A549 (cell line): ENCODE results near the gene ZNF844. TPM values are rescaled to one million over a fixed set of nuclear protein-coding genes. Genes with fewer than 3 reads are reported as not detected.
"Not testable (repeated sequence)": the region's sequence is repeated elsewhere in the genome, so short reads cannot be mapped to it uniquely, and the experiment has no call there.

Source experiments
- ATAC-seq, 2 experiments: fragments of 200-7000 bp in 1 of 2; fragments of >200 bp in 1 of 2; cut with Nextera tagmentation in 1 of 2; cut with Tn5 transposase in 1 of 2; 3 replicates each; pipeline versions ENCODE4 v1.8.0 to v1.9.1; 2018 to 2020; ENCODE audit warnings: mild to moderate bottlenecking in 1 of 2, moderate library complexity in 1 of 2
- CTCF ChIA-PET: fragments of 300-600 bp; sonication (Branson Sonifier 250); formaldehyde crosslinking; extraction: SDS; loops from one replicate; lab custom pipeline; 2021; ENCODE audit warnings: antibody characterized with exemption, inconsistent platforms; lab: Yijun Ruan, JAX
- POLR2A ChIA-PET: fragments of 350-600 bp; formaldehyde crosslinking; extraction: SDS; loops from one replicate; lab custom pipeline; 2021; ENCODE audit warnings: antibody characterized with exemption, inconsistent platforms; lab: Yijun Ruan, JAX
- DNase-seq, 2 experiments: peaks; one replicate each; pipeline versions ENCODE4 v3.0.0 to v3.0.0-alpha.2; 2011 to 2016; ENCODE audit warnings: low read depth in 1 of 2, low spot score in 1 of 2
- FAIRE-seq: peaks from 2 replicates; lab custom pipeline; 2011; peaks lifted over from hg19 to GRCh38; lab: Jason Lieb, UNC
- H3K27ac ChIP-seq, 2 experiments: fragments of >200 bp; sonication (Bioruptor Twin); formaldehyde crosslinking; 3 replicates each; pipeline ENCODE4 v1.5.1; 2016 to 2017
- H3K4me1 ChIP-seq: fragments of >200 bp; sonication (Bioruptor Twin); formaldehyde crosslinking; 3 replicates; pipeline ENCODE4 v1.6.1; 2016
- H3K4me2 ChIP-seq: fragments of >200 bp; sonication (Bioruptor Twin); formaldehyde crosslinking; 3 replicates; pipeline ENCODE4 v1.6.1; 2016
- H3K4me3 ChIP-seq: fragments of >200 bp; sonication (Bioruptor Twin); formaldehyde crosslinking; 3 replicates; pipeline ENCODE4 v1.5.1; 2016
- H3K9me3 ChIP-seq: fragments of >200 bp; sonication (Bioruptor Twin); formaldehyde crosslinking; 3 replicates; pipeline ENCODE4 v1.6.1; 2016
- ATOH8 ChIP-seq: fragments of 250-450 bp; sonication (Bioruptor Pico); IDR thresholded peaks from 2 replicates; pipeline ENCODE4 v1.5.0; 2020; ENCODE audit warnings: low read depth, mild to moderate bottlenecking, moderate library complexity
- BCL3 ChIP-seq: fragments of >200 bp; sonication (Bioruptor Twin); formaldehyde crosslinking; IDR thresholded peaks from 3 replicates; pipeline ENCODE4 v1.6.1; 2016
- CBX2 ChIP-seq: fragments of 200-600 bp; sonication (generic); IDR thresholded peaks from 2 replicates; pipeline ENCODE4 v1.6.1; 2016; ENCODE audit warnings: low read depth, mild to moderate bottlenecking, borderline replicate concordance
- CBX8 ChIP-seq: fragments of 200-600 bp; sonication (generic); IDR thresholded peaks from 2 replicates; pipeline ENCODE4 v1.6.1; 2016
- CHD2 ChIP-seq: fragments of 150-350 bp; IDR thresholded peaks from 2 replicates; pipeline ENCODE4 v1.6.1; 2014; ENCODE audit warnings: low read length; ENCODE audit not compliant: partially characterized antibody
- EP300 ChIP-seq, 2 experiments: fragments of >200 bp; sonication (Bioruptor Twin); formaldehyde crosslinking; IDR thresholded peaks; 2 replicates in 1 of 2; 3 replicates in 1 of 2; pipeline ENCODE4 v1.6.1; 2016 to 2017
- ESRRA ChIP-seq: fragments of 150-350 bp; IDR thresholded peaks from 2 replicates; pipeline ENCODE4 v1.6.1; 2014; ENCODE audit warnings: mild to moderate bottlenecking, low read length, borderline replicate concordance
- FOSB ChIP-seq: fragments of 250-450 bp; sonication (Bioruptor Pico); IDR thresholded peaks from 2 replicates; pipeline ENCODE4 v1.5.0; 2020; ENCODE audit warnings: mild to moderate bottlenecking, moderate library complexity
- FOSL2 ChIP-seq, 2 experiments: fragments of 450-650 bp in 1 of 2; fragments of >200 bp in 1 of 2; sonication (Bioruptor Twin) in 1 of 2; formaldehyde crosslinking; IDR thresholded peaks; 2 replicates each; pipeline versions ENCODE4 v1.5.0 to v1.6.1; 2016 to 2020; ENCODE audit warnings: mild to moderate bottlenecking in 1 of 2, moderate library complexity in 1 of 2
- FOXS1 ChIP-seq: fragments of 250-450 bp; sonication (Bioruptor Pico); IDR thresholded peaks from 2 replicates; pipeline ENCODE4 v1.5.0; 2020; ENCODE audit warnings: mild to moderate bottlenecking, moderate library complexity
- HOXA7 ChIP-seq: fragments of 250-450 bp; sonication (Bioruptor Pico); IDR thresholded peaks from 2 replicates; pipeline ENCODE4 v1.5.0; 2020; ENCODE audit warnings: mild to moderate bottlenecking, moderate library complexity
- HOXB5 ChIP-seq: fragments of 250-450 bp; sonication (Bioruptor Pico); IDR thresholded peaks from 2 replicates; pipeline ENCODE4 v1.5.0; 2020; ENCODE audit warnings: mild to moderate bottlenecking, moderate library complexity
- KDM5A ChIP-seq: fragments of 200-600 bp; sonication (generic); IDR thresholded peaks from 2 replicates; pipeline ENCODE4 v1.6.1; 2016; ENCODE audit warnings: antibody characterized with exemption, mild to moderate bottlenecking
- MAFK ChIP-seq: fragments of 450-650 bp; IDR thresholded peaks from 2 replicates; pipeline ENCODE4 v1.6.1; 2014; ENCODE audit not compliant: partially characterized antibody
- MYC ChIP-seq: IDR thresholded peaks from 2 replicates; pipeline ENCODE4 v1.6.1; 2012; ENCODE audit warnings: mild to moderate bottlenecking, inconsistent platforms, low read length, improper control_type of control experiment, borderline replicate concordance
- NFE2L2 ChIP-seq: fragments of 150-350 bp; conservative IDR thresholded peaks from 2 replicates; pipeline ENCODE4 v1.6.1; 2014; ENCODE audit warnings: low read length
- PBX3 ChIP-seq: IDR thresholded peaks from 2 replicates; pipeline ENCODE4 v1.6.1; 2012
- RAD21 ChIP-seq, 2 experiments: fragments of >200 bp in 1 of 2; sonication (Bioruptor Twin) in 1 of 2; formaldehyde crosslinking in 1 of 2; IDR thresholded peaks in 1 of 2; conservative IDR thresholded peaks in 1 of 2; 2 replicates in 1 of 2; 3 replicates in 1 of 2; pipeline ENCODE4 v1.6.1; 2012 to 2018; ENCODE audit warnings: inconsistent platforms in 1 of 2
- RCOR1 ChIP-seq: fragments of 150-350 bp; IDR thresholded peaks from 2 replicates; pipeline ENCODE4 v1.6.1; 2014; ENCODE audit warnings: antibody characterized with exemption, low read length, low read depth
- RFX5 ChIP-seq: fragments of 450-650 bp; IDR thresholded peaks from 2 replicates; pipeline ENCODE4 v1.7.1; 2014; ENCODE audit warnings: antibody characterized with exemption, mild to moderate bottlenecking, moderate library complexity
- SMC3 ChIP-seq: fragments of >200 bp; sonication (Bioruptor Twin); formaldehyde crosslinking; IDR thresholded peaks from 3 replicates; pipeline ENCODE4 v1.6.1; 2018; ENCODE audit warnings: inconsistent platforms
- TP53 ChIP-seq: fragments of 250-450 bp; sonication (Bioruptor Pico); IDR thresholded peaks from 2 replicates; pipeline ENCODE4 v1.5.0; 2021; ENCODE audit warnings: mild to moderate bottlenecking, moderate library complexity
- ZSCAN20 ChIP-seq: fragments of 250-450 bp; sonication (Bioruptor Pico); IDR thresholded peaks from 2 replicates; pipeline ENCODE4 v1.8.0; 2022; ENCODE audit warnings: mild to moderate bottlenecking, moderate library complexity
- WGBS: methylation state at CpG from one replicate; pipeline ENCODE4 v1.1.6; 2017; ENCODE audit errors: missing lambda C conversion rate; 5-methylcytosine and 5-hydroxymethylcytosine counted together
- polyA plus RNA-seq, 4 experiments: library from polyadenylated mRNA; depleted of rRNA in 3 of 4; stranded (reverse); fragments of >200 nt; fragmentation: RNase III in 1 of 4; extraction: RNeasy Plus Mini Kit Qiagen cat#74134 plus additional on column Dnase treatment in 1 of 4; gene quantifications; 2 replicates in 3 of 4; 3 replicates in 1 of 4; pipeline ENCODE4 v1.2.3, GENCODE V29; 2011 to 2017
- TF ChIP-seq, protein P1 (sequence below): fragments of 150-350 bp; IDR thresholded peaks from 2 replicates; pipeline ENCODE4 v1.6.1; 2014; ENCODE audit warnings: low read depth, mild to moderate bottlenecking, low read length

Gene ZNF844
- polyA plus RNA-seq, 2 of the 4 experiments (the other 2 are of a cell fraction): not detected

GRCh38 chr19:12103909-12104308 is 39.4 kb downstream of the ZNF844 start:
- ATAC-seq, POLR2A ChIA-PET, CTCF ChIA-PET: not testable (repeated sequence)

DNA sequence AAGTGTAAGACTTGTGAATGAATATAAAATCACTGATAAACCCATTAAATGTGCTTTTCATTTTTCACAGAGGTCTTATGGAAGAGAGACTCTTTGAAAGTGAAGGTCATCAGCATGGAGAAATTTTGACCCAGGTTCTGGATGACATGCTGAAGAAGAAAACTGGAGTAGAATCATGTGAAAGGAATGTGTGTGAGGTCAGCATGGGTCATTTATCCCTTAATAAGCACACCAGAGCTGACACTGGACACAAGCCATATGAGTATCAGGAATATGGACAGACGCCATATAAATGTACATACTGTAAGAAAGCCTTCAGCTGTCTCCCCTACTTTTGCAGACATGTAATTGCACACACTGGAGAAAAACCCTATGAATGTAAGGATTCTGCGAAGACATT is 46.6 kb downstream of the ZNF844 start:
- Histone ChIP-seq H3K27ac (no peak overlapping the region), H3K4me3 (no peak overlapping the region), H3K4me2 (no peak overlapping the region), H3K4me1 (no peaks in the 10 kb centered on the region), H3K9me3 (peaks cover 4% of the 10 kb centered on the region; the same call in 1 of the 3 replicates)
- ChIA-PET CTCF (no interaction called here), POLR2A (no interaction called here)
- FAIRE-seq (no peak), ATAC-seq (no peak), DNase-seq (no peak)
- 0% methylated on average over 2 of the region's 2 CpGs for WGBS
- no peak for TF ChIP-seq ESRRA
- no peak for TF ChIP-seq RFX5
- TF ChIP-seq MYC: no peak
- TF ChIP-seq CHD2: no peak
- no peak for TF ChIP-seq PBX3
- no peak for TF ChIP-seq CBX8
- TF ChIP-seq ATOH8: no peak
- TF ChIP-seq TP53 (CRISPR knock-in tag): no peak
- TF ChIP-seq RCOR1: no peak
- TF ChIP-seq KDM5A: no peak

More at GRCh38 chr19:12103909-12104308, 39.4 kb downstream of the ZNF844 start:
- not testable (repeated sequence) for H3K4me3 ChIP-seq, FAIRE-seq, H3K9me3 ChIP-seq, H3K4me2 ChIP-seq, DNase-seq, H3K27ac ChIP-seq, H3K4me1 ChIP-seq
- WGBS: 0% methylated on average over 4 of the region's 4 CpGs

- DNase-seq (no peak), FAIRE-seq (no peak), ATAC-seq (no peak)
- Histone ChIP-seq H3K4me2 (no peak overlapping the region), H3K9me3 (peaks cover 4% of the 10 kb centered on the region; the same call in 1 of the 3 replicates), H3K4me1 (no peaks in the 10 kb centered on the region), H3K4me3 (no peak overlapping the region), H3K27ac (no peak overlapping the region)
- WGBS: 2% methylated on average over 8 of the region's 8 CpGs
- POLR2A ChIA-PET: no interaction called here
- TF ChIP-seq RAD21 (conservative IDR thresholded peaks at IDR 0.05 in 1 of 2, IDR thresholded peaks at IDR 0.05 in 1 of 2) (no peak), ZSCAN20 (no peak)
- CTCF ChIA-PET: no interaction called here
Observed at GRCh38 chr19:12111943-12112637, 47.6 kb downstream of the ZNF844 start.

GRCh38 chr19:12112701-12113100 is 48.2 kb downstream of the ZNF844 start:
- no peak overlapping the region for H3K27ac ChIP-seq
- FAIRE-seq (no peak), DNase-seq (no peak), ATAC-seq (no peak)
- ChIA-PET CTCF (no interaction called here), POLR2A (no interaction called here)
- no peaks in the 10 kb centered on the region for H3K4me1 ChIP-seq
- peaks cover 4% of the 10 kb centered on the region; the same call in 1 of the 3 replicates for H3K9me3 ChIP-seq
- H3K4me3 ChIP-seq: no peak overlapping the region
- whole genome bisulfite sequencing: 1% methylated on average over 8 of the region's 8 CpGs
- H3K4me2 ChIP-seq: no peak overlapping the region
- TF ChIP-seq NFE2L2 (no peak), BCL3 (no peak), CBX2 (no peak), FOSL2 (IDR thresholded peaks at IDR 0.05) (no peak), FOSL2 (CRISPR knock-in tag; IDR thresholded peaks at IDR 0.05) (no peak), HOXA7 (CRISPR knock-in tag) (no peak), RCOR1 (no peak), PBX3 (no peak), MAFK (no peak), HOXB5 (CRISPR knock-in tag) (no peak), FOXS1 (CRISPR knock-in tag) (no peak), ATOH8 (no peak), FOSB (CRISPR knock-in tag) (no peak), EP300 (IDR thresholded peaks at IDR 0.05) (no peak), SMC3 (no peak), CBX8 (no peak)
- TF ChIP-seq, protein P1, sequence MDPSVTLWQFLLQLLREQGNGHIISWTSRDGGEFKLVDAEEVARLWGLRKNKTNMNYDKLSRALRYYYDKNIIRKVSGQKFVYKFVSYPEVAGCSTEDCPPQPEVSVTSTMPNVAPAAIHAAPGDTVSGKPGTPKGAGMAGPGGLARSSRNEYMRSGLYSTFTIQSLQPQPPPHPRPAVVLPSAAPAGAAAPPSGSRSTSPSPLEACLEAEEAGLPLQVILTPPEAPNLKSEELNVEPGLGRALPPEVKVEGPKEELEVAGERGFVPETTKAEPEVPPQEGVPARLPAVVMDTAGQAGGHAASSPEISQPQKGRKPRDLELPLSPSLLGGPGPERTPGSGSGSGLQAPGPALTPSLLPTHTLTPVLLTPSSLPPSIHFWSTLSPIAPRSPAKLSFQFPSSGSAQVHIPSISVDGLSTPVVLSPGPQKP: no peak
